Stimulated activated CD8-positive, alpha-beta memory T cell treated with anti-CD3 and anti-CD28 coated beads, Interleukin-4, amount 100 ng/mL, for 1 hour (primary cell): ENCODE data around the gene CFAP46.
"Not testable (repeated sequence)": the region's sequence is repeated elsewhere in the genome, so short reads cannot be mapped to it uniquely, and the experiment has no call there.

ENCODE experiments used
- DNase-seq, 2 donors: peaks; one replicate each; pipeline ENCODE4 v3.0.0-alpha.2; 2020; ENCODE audit warnings: low read depth in 2 of 2, low spot score in 1 of 2

The CFAP46 gene

GRCh38 chr10:132832186-132832969 is 110.0 kb downstream of the CFAP46 start:
- no peak for DNase-seq

- no peak for DNase-seq
Measured at GRCh38 chr10:132829403-132829802, 113.0 kb downstream of the CFAP46 start.

DNA sequence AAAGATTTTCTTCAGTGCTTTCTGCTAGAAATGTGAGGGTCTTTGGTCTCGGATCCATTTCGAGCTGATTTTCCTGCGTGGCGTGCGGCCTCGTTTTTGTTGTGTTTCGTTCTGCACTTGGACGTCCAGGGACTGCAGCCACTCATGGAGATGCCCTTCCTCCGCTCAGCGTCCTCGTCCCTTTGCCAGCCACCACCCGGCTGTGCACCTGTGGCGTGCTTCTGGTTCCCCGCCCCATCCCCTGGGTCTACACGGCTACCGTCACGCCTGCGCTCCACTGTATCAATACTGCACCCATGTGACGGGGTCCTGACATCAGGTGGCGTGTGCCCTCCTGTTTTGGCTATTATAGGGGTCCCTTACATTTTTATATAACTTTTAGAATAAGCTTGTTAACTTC is 113.7 kb downstream of the CFAP46 start:
- DNase-seq, result no peak

GRCh38 chr10:132827861-132828539 is 114.4 kb downstream of the CFAP46 start:
- DNase-seq, result no peak

DNA sequence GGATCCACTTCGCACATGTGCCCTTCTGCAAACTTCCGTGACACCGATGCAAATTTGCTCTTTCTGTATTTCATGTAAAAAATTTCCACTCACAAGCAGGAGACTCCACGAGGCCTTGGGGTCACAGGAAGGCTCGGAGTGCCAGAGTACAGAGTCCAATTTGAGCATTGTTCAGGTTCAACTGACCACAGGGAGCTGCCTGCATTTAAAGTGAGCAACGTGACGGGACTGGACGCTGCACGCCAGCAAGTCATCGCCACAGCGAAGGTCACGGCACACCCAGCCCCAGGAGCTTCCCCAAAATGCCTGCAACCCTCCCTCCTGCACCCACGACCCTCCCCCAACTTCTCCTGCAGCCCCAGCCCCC is 115.0 kb downstream of the CFAP46 start:
- DNase-seq, result no peak

DNA sequence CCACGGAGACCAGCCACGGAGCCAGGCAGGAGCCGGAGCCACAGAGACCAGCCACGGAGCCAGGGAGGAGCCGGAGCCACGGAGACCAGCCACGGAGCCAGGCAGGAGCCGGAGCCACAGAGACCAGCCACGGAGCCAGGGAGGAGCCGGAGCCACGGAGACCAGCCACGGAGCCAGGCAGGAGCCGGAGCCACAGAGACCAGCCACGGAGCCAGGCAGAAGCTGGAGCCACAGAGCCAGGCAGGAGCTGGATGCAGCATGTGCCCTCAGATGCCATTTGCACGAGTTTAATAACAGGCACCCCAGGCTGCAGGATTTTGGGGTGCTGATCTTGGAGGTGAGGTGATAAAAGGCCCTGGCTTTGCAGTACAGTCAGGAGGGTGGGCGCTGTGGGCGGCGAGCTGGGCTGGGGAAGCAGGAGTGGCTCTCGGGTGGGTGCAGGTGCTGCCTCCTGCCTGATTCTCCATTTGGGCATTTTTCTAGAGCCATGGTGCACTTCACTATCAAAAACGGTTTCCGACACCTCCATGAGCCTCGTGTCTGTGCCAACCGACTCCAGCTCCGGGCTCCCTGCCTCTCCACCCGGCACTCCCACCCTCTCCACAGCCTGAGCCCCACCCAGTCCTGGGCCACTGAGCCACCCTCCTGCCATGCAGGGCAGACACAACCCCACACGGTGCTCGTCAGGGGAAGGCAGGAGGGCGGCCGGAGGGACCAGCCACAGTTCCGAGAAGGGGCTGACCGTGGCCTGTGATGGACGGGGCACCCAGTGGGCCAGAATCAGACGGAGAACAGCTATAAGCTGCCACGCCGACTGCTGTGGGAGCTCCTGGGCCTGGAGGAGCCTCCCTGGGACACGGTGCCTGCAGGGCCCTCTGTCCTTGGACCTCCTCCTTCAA is 115.6 kb downstream of the CFAP46 start:
- no peak for DNase-seq

- DNase-seq, result not testable (repeated sequence)
Measured at GRCh38 chr10:132825783-132826523, 116.4 kb downstream of the CFAP46 start.

DNA sequence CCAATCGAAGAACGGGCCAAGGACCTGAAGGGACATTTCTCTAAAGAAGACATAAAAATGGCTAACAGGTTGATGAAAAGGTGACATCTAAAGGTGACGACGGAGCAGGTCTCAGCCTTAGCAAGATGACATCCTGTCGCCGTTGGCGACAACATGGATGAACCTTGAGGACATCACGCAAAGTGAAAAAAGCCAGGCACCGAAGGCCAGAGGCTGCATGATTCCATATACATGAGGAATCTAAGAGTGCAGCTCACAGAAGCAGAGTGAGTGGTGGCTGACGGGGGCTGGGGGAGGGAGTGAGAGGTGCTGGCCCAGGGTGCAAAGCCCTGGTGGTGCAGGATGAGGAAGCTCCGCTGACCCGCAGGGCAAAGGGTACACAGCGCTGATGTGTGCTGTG is 122.3 kb downstream of the CFAP46 start:
- no peak for DNase-seq

DNA sequence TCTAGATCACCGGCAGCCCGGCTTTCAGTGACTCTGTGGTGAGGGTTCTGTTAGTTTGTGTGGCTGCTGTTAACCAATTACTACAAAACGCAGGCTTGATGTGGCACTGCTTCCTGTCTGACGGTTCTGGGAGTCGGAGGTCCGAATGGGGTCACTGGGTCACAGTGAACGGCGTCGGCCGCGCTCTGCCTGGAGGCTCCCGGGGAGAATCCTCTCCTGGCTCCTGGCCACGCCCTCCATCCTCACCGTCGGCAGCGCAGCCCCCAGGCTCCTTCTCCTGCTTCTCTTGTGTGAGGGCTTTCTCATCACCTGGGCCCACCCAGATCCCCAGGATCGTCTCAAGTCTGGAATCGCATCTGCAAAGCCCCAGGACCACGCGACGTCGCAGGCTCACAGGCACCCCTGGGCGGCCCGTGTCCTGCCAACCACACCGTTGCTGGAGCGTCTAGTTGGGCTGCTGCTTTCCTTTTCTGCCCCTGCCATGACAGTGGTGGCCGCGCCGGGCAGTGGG is 124.6 kb downstream of the CFAP46 start:
- no peak for DNase-seq

GRCh38 chr10:132816718-132817117 is 125.7 kb downstream of the CFAP46 start:
- no peak for DNase-seq

DNA sequence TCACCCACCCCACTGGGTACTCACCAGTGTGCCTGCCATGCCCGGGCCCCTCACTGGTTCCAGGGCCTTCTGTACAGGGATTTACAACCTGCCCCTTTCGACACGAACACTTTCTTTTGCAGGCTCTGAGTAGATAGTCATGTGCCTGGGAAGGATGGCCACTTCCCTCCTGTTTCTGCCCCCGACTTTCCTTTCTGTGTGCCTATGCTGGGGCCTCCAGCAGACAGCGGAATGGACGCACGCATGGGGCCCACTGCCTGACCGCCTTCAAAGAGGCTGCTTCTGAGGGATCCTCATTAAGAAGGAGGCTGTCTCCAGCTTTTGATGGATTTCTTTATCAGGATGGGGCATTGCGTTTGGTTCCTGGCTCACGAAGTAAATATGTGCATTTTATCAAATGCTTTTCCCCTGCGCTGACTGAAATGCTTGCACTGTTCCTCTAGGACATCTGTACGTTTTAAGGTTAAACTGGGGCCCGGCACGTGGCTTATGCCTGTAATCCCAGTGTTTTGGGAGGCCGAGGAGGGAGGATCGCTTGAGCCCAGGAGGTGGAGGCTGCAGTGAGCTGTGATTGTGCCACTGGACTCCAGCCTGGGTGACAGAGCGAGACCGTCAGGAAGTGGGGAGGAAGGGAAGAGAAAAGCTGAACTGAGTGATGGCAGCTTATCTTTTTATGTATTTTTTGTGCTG is 127.1 kb downstream of the CFAP46 start:
- no peak for DNase-seq

DNA sequence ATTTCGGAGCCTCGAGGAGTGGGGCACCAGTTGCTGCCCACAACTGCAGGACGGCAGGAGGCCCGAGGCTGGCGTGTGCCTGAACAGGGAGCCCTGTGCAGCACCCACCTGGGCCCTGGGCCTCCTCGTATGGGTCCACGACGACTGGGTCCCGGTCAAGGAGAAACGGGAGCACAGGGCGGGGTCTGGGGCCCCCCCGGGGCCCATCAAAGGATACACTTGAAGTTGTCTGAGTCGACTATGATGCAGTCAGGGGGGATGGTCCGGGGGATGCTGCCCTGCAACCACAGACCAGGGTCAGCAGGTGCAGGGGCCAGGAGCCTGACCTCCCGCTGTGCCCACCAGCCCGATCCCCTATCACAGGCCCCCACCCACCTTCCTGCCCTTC is 127.9 kb downstream of the CFAP46 start:
- DNase-seq, result no peak

DNA sequence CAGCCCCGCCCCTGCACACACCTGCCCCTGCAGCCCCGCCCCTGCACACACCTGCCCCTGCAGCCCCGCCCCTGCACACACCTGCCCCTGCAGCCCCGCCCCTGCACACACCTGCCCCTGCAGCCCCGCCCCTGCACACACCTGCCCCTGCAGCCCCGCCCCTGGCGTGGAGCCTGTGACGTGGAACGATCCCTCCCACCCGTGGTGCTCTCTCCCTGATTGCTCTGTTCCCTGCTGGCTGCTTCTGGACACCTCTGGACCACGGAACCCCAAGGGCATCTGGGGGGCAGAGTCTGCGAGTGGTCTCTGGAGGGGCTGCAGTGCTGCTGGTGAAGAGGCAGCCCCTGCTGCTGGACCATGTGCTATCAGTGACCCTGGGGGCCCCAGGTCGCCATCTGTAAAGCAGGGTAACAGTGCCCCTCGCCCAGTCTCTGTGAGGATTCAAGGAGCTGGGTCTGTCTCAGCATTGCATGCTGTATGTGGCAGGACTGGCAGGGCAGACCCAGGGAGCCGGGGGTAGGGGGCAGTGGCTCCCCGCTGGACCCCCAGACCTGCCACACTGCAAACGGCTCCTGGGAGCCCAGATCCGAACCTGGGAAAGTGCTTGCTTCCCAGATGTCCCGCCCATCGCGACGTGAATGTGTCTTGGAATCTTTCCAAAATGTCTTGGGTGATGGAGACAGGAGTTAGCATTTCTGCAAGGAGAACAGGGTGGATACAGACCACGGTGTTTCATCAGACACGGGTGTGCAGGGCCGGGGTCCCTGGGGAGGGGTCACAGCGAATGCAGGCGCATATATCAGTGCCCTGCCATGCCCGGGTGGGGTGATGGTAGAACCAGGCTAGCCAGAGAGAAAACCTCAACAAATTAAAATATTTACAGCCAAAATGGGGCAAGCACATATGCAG is 128.6 kb downstream of the CFAP46 start:
- DNase-seq, result no peak

- no peak for DNase-seq
Measured at GRCh38 chr10:132813001-132813401, 129.4 kb downstream of the CFAP46 start.

- DNase-seq, result no peak
Measured at GRCh38 chr10:132812520-132812919, 129.8 kb downstream of the CFAP46 start.

DNA sequence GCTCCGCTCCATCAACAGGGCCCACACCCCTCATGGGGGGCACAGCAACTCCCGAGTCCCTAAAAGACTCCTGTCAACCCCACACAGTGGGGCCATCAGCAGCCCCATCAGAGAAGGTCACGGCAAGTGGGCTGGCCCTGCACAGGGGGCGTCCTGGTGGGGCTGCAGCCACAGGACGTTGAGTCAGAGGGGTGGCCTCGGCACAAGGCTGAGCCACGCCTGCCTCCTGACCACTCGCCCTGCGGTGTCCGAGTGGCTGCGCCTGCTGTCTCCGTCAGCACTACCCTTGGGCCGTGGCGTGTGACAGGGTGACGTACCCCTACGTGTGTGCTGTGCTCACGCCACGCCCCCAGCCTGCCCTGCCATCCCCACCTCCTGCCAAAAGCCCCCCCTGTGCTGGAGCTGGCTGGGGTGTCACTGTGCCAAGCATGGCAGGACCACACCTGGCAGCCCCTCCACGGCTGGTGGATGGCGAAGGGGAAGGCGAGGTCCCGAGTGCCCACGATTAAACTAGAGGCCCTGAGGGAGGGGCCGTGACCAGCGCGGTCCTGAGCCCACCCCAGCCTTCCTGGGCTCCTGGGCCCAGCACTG is 130.4 kb downstream of the CFAP46 start:
- DNase-seq, result no peak

DNA sequence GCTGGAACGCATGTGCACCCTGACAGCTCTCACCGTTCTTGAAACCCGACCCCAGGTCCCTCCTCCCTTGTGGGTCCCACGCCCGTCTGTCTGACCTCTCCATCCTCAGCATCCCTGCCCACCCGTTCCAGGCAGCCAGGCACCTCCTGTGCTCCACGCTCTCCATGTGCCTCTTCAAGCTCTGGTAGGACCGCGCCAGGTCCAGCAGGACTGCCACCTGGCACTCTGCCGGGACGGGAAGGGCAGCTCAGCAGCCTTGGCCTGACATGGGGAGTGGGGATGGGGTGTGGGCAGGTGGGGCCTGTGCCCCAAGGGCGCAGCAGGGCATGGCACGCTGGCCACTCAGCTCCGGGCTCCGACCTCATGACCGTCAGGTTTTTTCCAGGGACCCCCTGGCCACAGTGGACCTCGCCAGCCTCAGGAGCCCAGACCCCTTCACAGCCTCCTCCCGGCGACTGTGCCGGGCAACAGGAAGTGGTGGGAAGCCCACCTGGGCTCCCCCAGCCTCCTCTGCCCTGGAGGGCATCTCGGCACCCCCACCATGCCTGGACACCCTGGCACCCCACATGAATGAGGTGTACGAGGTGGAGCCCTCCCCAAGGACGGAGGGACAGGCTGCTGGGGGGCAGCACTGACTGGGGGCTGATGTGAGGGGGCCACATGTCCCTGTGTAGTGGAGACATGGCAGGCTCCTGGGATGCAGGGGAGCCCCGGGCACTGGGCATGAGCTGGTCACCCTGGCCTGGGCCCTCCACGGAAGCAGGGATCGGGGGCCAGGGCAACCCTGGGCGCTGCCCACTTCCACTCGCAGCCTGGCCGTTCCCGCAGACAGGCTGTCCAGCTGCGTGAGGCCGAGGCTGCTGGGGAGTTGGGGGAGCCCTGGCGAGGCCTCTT is 131.3 kb downstream of the CFAP46 start:
- no peak for DNase-seq
